Breast epithelium (tissue), 4 donors: ENCODE data around the gene ZSWIM4. TPM values are rescaled to one million over a fixed set of nuclear protein-coding genes. Genes with fewer than 3 reads are reported as not detected.

ENCODE experiments used
- DNase-seq, 2 donors: peaks; one replicate each; pipeline ENCODE4 v3.0.0-alpha.2; 2019; ENCODE audit warnings: low spot score in 2 of 2
- H3K27ac ChIP-seq, 2 donors: fragments of 200-600 bp; sonication (generic) in 1 of 2; one replicate each; pipeline ENCODE4 v1.5.1; 2016 to 2019; ENCODE audit warnings: mild to moderate bottlenecking in 1 of 2
- H3K27me3 ChIP-seq, 2 donors: fragments of 200-600 bp; sonication (generic) in 1 of 2; one replicate each; pipeline versions ENCODE4 v1.5.1 to v1.6.0; 2017 to 2019; ENCODE audit warnings: control low read depth in 1 of 2, mild to moderate bottlenecking in 1 of 2
- H3K36me3 ChIP-seq: fragments of 200-600 bp; one replicate; pipeline ENCODE4 v1.5.1; 2019
- H3K4me1 ChIP-seq, 2 donors: fragments of 200-600 bp; sonication (generic); one replicate each; pipeline ENCODE4 v1.5.1; 2016 to 2019; ENCODE audit warnings: control low read depth in 1 of 2
- H3K4me3 ChIP-seq, 3 donors: fragments of 200-600 bp; sonication (generic); 1 replicate in 2 of 3; 2 replicates in 1 of 3; pipeline ENCODE4 v1.5.1; 2016 to 2019; ENCODE audit warnings: mild to moderate bottlenecking in 3 of 3, moderate library complexity in 2 of 3
- H3K9me3 ChIP-seq, 2 donors: fragments of 200-600 bp; sonication (generic) in 1 of 2; one replicate each; pipeline ENCODE4 v1.5.1; 2016 to 2019; ENCODE audit warnings: control low read depth in 1 of 2
- POLR2A ChIP-seq: fragments of 450-650 bp; IDR thresholded peaks from one replicate; pipeline ENCODE4 v1.6.1; 2016; ENCODE audit warnings: antibody characterized with exemption, mild to moderate bottlenecking, moderate library complexity
- POLR2AphosphoS5 ChIP-seq, 3 donors: sonication (generic); formaldehyde crosslinking; IDR thresholded peaks; one replicate each; pipeline ENCODE4 v1.6.1; 2017; ENCODE audit warnings: antibody characterized with exemption in 3 of 3
- intact Hi-C: fragments of 100-400 bp; cut with DNase I; formaldehyde crosslinking; loops from one replicate; pipeline ENCODE4 v1.15.1; 2023; ENCODE audit warnings: low total_unique reads
- total RNA-seq, 3 donors: library from RNA; depleted of rRNA; stranded (reverse); fragments of >200 nt; gene quantifications; one replicate each; pipeline ENCODE4 v1.1.0, GENCODE V29; 2016
- TF ChIP-seq, protein P1 (sequence below), 3 donors: fragments of 450-650 bp; IDR thresholded peaks; one replicate each; pipeline ENCODE4 v1.5.1; 2016 to 2017; ENCODE audit warnings: antibody characterized with exemption in 3 of 3, mild to moderate bottlenecking in 3 of 3, moderate library complexity in 3 of 3

The ZSWIM4 gene
- total RNA-seq, 3 donors from 2014 or later, result 1.1 to 8.5 (median 6.9) TPM

GRCh38 chr19:13812544-13812943, 17.3 kb downstream of the ZSWIM4 start:
- DNase-seq, result no peak
- Histone ChIP-seq H3K36me3 (no peaks in the 10 kb centered on the region), H3K9me3 (no peaks in the 10 kb centered on the region), H3K27ac (no peak overlapping the region), H3K4me3 (no peak overlapping the region), H3K4me1 (no peaks in the 10 kb centered on the region), H3K27me3 (no peaks in the 10 kb centered on the region)
- intact Hi-C loops, result no loop called here
- TF ChIP-seq, protein P1, sequence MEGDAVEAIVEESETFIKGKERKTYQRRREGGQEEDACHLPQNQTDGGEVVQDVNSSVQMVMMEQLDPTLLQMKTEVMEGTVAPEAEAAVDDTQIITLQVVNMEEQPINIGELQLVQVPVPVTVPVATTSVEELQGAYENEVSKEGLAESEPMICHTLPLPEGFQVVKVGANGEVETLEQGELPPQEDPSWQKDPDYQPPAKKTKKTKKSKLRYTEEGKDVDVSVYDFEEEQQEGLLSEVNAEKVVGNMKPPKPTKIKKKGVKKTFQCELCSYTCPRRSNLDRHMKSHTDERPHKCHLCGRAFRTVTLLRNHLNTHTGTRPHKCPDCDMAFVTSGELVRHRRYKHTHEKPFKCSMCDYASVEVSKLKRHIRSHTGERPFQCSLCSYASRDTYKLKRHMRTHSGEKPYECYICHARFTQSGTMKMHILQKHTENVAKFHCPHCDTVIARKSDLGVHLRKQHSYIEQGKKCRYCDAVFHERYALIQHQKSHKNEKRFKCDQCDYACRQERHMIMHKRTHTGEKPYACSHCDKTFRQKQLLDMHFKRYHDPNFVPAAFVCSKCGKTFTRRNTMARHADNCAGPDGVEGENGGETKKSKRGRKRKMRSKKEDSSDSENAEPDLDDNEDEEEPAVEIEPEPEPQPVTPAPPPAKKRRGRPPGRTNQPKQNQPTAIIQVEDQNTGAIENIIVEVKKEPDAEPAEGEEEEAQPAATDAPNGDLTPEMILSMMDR (IDR thresholded peaks at IDR 0.05), result no peak
- TF ChIP-seq POLR2A (no peak), POLR2AphosphoS5 (IDR thresholded peaks at IDR 0.05) (no peak)

- Histone ChIP-seq H3K27ac (no peak overlapping the region), H3K4me3 (no peak overlapping the region), H3K27me3 (no peaks in the 10 kb centered on the region), H3K36me3 (no peaks in the 10 kb centered on the region), H3K9me3 (no peaks in the 10 kb centered on the region), H3K4me1 (no peaks in the 10 kb centered on the region)
- TF ChIP-seq POLR2A (no peak), POLR2AphosphoS5 (IDR thresholded peaks at IDR 0.05) (no peak)
- TF ChIP-seq, protein P1 (IDR thresholded peaks at IDR 0.05), result no peak
- no peak for DNase-seq
- intact Hi-C loops, result no loop called here
Observed at GRCh38 chr19:13813147-13813546, 17.9 kb downstream of the ZSWIM4 start.

GRCh38 chr19:13814550-13814949, 19.3 kb downstream of the ZSWIM4 start:
- Histone ChIP-seq H3K4me1 (no peaks in the 10 kb centered on the region), H3K27ac (no peak overlapping the region), H3K9me3 (no peaks in the 10 kb centered on the region), H3K36me3 (no peaks in the 10 kb centered on the region), H3K27me3 (no peaks in the 10 kb centered on the region), H3K4me3 (no peak overlapping the region)
- intact Hi-C loops, result no loop called here
- DNase-seq, result no peak
- TF ChIP-seq POLR2A (no peak), POLR2AphosphoS5 (IDR thresholded peaks at IDR 0.05) (no peak)
- TF ChIP-seq, protein P1 (IDR thresholded peaks at IDR 0.05), result no peak

- TF ChIP-seq, protein P1 (IDR thresholded peaks at IDR 0.05), result no peak
- no peak for TF ChIP-seq POLR2AphosphoS5 (IDR thresholded peaks at IDR 0.05)
- TF ChIP-seq POLR2A, result no peak
- Histone ChIP-seq H3K27me3 (no peaks in the 10 kb centered on the region), H3K9me3 (no peaks in the 10 kb centered on the region), H3K27ac (no peak overlapping the region), H3K4me1 (no peaks in the 10 kb centered on the region), H3K4me3 (no peak overlapping the region), H3K36me3 (no peaks in the 10 kb centered on the region)
- intact Hi-C loops, result no loop called here
- no peak for DNase-seq
Observed at GRCh38 chr19:13817018-13817614, 21.9 kb downstream of the ZSWIM4 start.

- no peak overlapping the region for H3K27ac ChIP-seq
- TF ChIP-seq, protein P1 (IDR thresholded peaks at IDR 0.05), result no peak
- TF ChIP-seq POLR2A, result no peak
- TF ChIP-seq POLR2AphosphoS5 (IDR thresholded peaks at IDR 0.05), result no peak
- H3K36me3 ChIP-seq, result no peaks in the 10 kb centered on the region
- no peaks in the 10 kb centered on the region for H3K9me3 ChIP-seq
- H3K27me3 ChIP-seq, result no peaks in the 10 kb centered on the region
- intact Hi-C loops, result no loop called here
- H3K4me1 ChIP-seq, result no peaks in the 10 kb centered on the region
- H3K4me3 ChIP-seq, result no peak overlapping the region
- no peak for DNase-seq
Observed at GRCh38 chr19:13817615-13818371, 22.6 kb downstream of the ZSWIM4 start.
